Measurements from ENCODE around the gene MT3. TPM values are rescaled to one million over a fixed set of nuclear protein-coding genes. Genes with fewer than 3 reads are reported as not detected.

MT3 gene
- total RNA-seq, 1 donor from 2014 or later = 3.0 TPM

GRCh38 chr16:56625140-56625942, 36.0 kb downstream of the MT3 start, which contains the start of gene MT1E:
MT1E (plus strand) TSS chr16:56625781; CDS start chr16:56625852, 71 bp downstream.
- intact Hi-C loops (cut with DNase I) = no loop called here
- DNase-seq (ENCODE audit: low spot score) = no peak

GRCh38 chr16:56625943-56626654, 36.8 kb downstream of the MT3 start:
- intact Hi-C loops (cut with DNase I) = loop anchor here (1.0 kb wide), 1 partner anchor 16 kb away; no protein-coding TSS in a partner anchor
- no peak for DNase-seq (ENCODE audit: low spot score)

- intact Hi-C loops (cut with DNase I) = loop anchor here (1.0 kb wide), 1 partner anchor 16 kb away; no protein-coding TSS in a partner anchor
- DNase-seq (ENCODE audit: low spot score) = no peak
These were observed 37.4 kb downstream of the MT3 start for GRCh38 chr16:56626685-56627084.

- DNase-seq (ENCODE audit: low spot score) = no peak
- intact Hi-C loops (cut with DNase I) = no loop called here
These were observed 39.4 kb downstream of the MT3 start for GRCh38 chr16:56628486-56629350.

GRCh38 chr16:56629531-56629930, 40.2 kb downstream of the MT3 start:
- intact Hi-C loops (cut with DNase I) = no loop called here
- DNase-seq (ENCODE audit: low spot score) = no peak

GRCh38 chr16:56630134-56630533, 40.8 kb downstream of the MT3 start:
- intact Hi-C loops (cut with DNase I) = no loop called here
- DNase-seq (ENCODE audit: low spot score) = no peak

GRCh38 chr16:56631197-56631596, 41.9 kb downstream of the MT3 start:
- intact Hi-C loops (cut with DNase I) = no loop called here
- DNase-seq (ENCODE audit: low spot score) = no peak

GRCh38 chr16:56631832-56632155, 42.5 kb downstream of the MT3 start:
- intact Hi-C loops (cut with DNase I) = no loop called here
- DNase-seq (ENCODE audit: low spot score) = no peak

- no peak for DNase-seq (ENCODE audit: low spot score)
- intact Hi-C loops (cut with DNase I) = no loop called here
These were observed 43.0 kb downstream of the MT3 start, which contains the start of gene MT1M for GRCh38 chr16:56632156-56632847. MT1M (plus strand) TSS chr16:56632659; CDS start chr16:56632732, 73 bp downstream.

- intact Hi-C loops (cut with DNase I) = no loop called here
- DNase-seq (ENCODE audit: low spot score) = no peak
These were observed 43.6 kb downstream of the MT3 start for GRCh38 chr16:56632848-56633365.

- intact Hi-C loops (cut with DNase I) = no loop called here
These were observed 44.2 kb downstream of the MT3 start for GRCh38 chr16:56633535-56633934.

GRCh38 chr16:56634715-56635440, 45.5 kb downstream of the MT3 start:
- no peak for DNase-seq (ENCODE audit: low spot score)
- intact Hi-C loops (cut with DNase I) = loop anchor here (5.0 kb wide), 1 partner anchor 33 kb away; no protein-coding TSS in a partner anchor

More at GRCh38 chr16:56633535-56633934, 44.2 kb downstream of the MT3 start:
- DNase-seq (ENCODE audit: low spot score) = no peak

- no peak for DNase-seq (ENCODE audit: low spot score)
- intact Hi-C loops (cut with DNase I) = loop anchor here (5.0 kb wide), 1 partner anchor 33 kb away; no protein-coding TSS in a partner anchor
These were observed 46.2 kb downstream of the MT3 start for GRCh38 chr16:56635441-56635967.

- intact Hi-C loops (cut with DNase I) = loop anchor here (5.0 kb wide), 1 partner anchor 35 kb away; no protein-coding TSS in a partner anchor
- DNase-seq (ENCODE audit: low spot score) = no peak
These were observed 47.5 kb downstream of the MT3 start for GRCh38 chr16:56636616-56637413.

- intact Hi-C loops (cut with DNase I) = loop anchor here (5.0 kb wide), 1 partner anchor 36 kb away; no protein-coding TSS in a partner anchor
These were observed 48.8 kb downstream of the MT3 start, which contains the start of gene MT1A for GRCh38 chr16:56637814-56638750. MT1A (plus strand) TSS chr16:56638666; CDS start chr16:56638739, 73 bp downstream.

GRCh38 chr16:56639045-56639444, 49.7 kb downstream of the MT3 start:
- intact Hi-C loops (cut with DNase I) = loop anchor here (5.0 kb wide), 1 partner anchor 37 kb away; no protein-coding TSS in a partner anchor
- no peak for DNase-seq (ENCODE audit: low spot score)

More at GRCh38 chr16:56637814-56638750, 48.8 kb downstream of the MT3 start, which contains the start of gene MT1A:
- peak; percentile 89 for DNase-seq (ENCODE audit: low spot score)
